NCI-H2227 (cell line): ENCODE results near the gene TMA7.
"Not testable (repeated sequence)": the region's sequence is repeated elsewhere in the genome, so short reads cannot be mapped to it uniquely, and the experiment has no call there.

Experiments used
- DNase-seq: peaks from one replicate; lab custom pipeline; 2025; ENCODE audit not compliant: unreplicated experiment; lab: John Stamatoyannopoulos, UW

The TMA7 gene

DNA sequence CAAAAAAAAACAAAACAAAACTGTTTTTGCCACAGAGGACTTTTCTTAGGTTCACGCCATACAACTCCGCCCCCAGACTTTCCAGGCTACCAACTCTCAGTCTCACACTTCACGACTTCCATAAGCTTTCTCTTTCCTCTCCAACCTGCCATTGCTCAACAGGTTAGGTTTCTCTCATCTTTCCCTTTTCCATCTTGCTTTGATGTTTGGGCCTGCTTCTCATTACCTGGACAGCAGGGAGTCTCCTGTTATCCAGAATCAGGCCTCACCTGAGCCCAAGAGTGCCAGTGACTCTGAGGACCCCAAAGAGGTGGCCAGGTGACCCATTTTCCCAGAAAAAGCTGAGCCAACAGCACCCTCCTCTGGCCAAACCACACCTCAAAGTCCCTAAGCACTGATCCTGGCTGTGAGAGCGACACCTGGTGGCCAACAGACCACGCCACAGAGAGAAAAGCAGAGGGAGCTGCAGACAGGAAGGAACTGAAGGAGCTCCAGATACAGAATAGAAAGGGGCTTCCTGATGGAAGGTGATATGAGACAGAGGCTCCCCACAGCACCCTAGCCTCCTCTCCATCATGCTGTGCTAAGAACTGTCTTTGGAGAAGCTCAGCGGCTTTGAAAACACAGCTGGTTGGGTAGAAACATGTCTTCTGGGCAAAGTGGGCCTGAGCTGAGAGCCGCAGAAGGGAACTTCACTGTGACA, 4.1 kb upstream of the TMA7 start:
- DNase-seq = peak; percentile 77

DNA sequence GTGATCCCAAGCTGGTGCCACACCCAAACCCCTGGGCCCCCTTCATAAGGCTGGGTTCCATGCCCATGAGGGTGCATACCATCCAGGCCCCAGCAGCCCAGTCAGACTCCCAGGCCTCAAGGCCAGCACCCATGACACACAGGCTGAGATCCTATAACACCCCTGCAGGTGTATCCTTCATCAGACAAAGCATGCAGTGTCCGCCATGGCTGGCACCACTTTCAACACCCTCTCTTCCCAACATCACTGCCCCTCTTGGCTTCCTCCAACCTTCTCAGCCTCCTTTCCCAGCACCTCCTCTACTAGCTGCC, 3.6 kb upstream of the TMA7 start:
- no peak for DNase-seq

DNA sequence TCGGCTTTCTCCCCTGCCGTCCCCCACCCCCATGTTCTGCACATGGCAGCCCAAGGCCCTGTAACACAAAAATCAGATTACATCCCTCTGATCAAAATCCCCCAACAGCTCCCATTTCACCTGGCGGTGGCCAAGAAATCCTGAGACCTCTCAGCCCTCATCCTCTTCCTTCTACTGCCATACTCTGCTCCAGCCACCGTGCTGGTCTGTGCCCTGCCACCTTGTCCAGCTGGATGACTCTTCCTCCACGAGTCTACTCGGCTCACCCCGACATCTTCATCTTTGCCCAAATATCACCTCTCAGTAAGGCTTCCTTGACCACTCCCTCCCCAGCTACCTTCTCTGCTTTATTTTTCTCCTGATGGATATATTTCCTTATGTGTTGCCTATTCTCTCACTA, 3.2 kb upstream of the TMA7 start:
- DNase-seq = no peak

DNA sequence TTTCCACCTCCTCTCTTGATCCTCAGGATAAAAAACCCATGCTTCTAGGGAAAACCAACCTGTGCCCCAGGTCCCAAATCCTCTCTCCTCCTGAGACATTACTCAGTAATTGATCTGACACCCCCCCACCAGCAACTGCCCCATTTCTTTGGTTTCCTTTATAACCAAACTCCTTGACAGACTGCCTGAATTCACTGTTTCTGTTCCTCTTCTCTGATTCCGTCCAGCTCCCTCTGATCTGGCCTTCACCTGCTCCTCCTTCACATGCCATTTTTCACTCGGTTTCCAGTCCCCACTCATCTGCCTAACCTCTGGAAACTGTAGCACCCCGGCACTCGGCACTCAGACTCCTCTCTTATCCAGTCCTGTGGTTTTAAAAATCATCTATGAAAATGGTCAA, 2.2 kb upstream of the TMA7 start:
- DNase-seq = no peak

DNA sequence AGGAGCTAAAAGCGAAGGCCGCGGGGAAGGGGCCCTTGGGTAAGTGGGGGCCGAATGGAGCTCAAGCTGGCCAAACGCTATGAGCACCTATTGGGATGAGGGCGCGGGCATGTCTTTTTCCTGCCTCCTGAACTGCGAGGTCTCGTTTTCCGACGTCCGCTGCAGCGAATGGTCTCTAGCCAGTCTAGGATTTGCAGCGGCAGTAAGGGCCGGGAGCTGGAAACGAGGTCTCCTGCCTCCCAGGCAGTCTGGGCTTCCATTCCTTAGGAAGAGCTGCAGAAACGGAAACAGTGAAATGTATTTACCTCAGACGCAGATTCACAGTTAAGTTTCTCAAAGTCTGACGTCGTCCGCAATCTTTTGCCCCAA, 517 bp downstream of the TMA7 start:
- DNase-seq = peak; percentile 16

GRCh38 chr3:48441940-48442339, 1.9 kb downstream of the TMA7 start:
- DNase-seq = no peak

DNA sequence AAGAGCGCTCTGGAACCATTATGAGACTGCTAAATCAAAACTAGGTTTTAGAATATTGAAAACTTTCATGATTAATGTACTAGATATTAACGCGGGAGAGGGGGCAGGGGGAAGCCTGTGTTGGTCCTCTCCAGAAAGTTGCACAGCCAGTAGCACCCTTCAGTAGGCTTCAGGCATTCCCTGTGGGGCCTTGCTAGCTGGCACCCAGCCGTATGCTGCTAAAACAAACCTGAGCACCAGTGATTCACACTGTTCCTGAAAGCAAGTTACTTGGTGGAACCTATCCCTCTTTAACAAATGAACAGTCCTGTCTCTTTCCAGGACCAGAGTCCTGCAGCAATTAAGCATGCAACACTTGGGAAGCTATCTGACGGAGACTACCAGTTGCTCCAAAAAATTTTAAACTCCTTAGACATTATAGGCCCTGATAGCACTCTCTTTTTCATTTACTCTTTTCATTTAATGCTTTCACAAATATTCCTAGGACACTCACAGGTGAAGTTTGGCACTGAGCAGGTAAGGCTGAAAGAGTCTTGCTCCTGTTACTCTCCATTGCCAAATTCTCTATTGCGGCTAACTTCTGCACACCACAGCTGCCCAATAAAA, 5.3 kb downstream of the TMA7 start:
- no peak for DNase-seq

DNA sequence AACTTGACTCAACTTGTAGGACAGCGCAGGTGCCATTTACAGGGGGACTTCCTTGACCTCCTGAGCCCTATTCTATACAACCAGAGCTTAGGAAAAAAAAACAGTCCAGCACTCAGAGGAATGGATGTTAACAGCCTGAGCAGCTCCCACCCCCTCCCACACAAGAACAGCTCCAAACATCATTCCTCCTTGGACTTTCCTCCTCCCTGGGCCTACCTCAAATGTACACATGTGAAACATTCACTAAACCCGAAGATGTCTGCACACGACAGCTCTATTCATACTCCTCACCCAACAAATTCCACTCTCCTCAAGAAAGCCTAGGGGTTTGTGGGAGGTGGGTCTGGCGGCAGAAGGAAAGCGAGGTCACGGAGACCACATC, 6.0 kb downstream of the TMA7 start:
- DNase-seq = no peak

DNA sequence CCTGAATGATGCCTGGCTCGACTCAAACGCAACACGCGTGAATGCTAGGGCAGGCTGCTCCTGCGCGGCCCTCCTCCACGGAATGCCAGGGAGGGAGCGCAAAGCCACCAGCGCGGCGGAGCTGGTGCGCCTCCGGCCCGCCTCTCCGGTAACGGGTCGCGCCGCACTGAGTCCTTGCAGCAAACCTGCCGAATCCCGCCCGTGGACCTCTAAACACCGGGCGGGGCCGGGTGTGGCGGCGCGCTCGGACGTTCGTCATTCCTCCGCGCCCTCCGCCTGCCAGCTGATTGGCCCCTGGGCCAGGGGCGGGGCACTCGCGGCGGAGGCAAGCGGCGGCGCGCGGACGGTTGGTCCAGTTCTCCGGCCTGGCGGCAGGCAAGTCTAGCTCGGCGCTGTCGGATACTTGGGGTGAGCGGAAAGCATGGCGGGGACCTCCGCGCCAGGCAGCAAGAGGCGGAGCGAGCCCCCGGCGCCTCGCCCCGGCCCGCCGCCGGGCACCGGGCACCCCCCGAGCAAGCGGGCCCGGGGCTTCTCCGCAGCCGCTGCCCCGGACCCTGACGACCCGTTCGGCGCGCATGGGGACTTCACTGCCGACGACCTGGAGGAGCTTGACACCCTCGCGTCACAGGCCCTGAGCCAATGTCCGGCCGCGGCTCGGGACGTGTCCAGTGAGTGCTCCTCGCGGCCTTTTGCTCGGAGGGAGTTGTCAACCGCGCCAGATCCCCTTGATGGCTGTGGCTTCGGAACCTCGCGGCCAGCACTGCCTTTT, 6.6 kb downstream of the TMA7 start, which contains the start of gene ATRIP:
Gene ATRIP (plus strand): TSS at position 313 of the 769 bp plus-strand sequence. CDS start 109 bp downstream, at position 422.
- peak; percentile 92 for DNase-seq

DNA sequence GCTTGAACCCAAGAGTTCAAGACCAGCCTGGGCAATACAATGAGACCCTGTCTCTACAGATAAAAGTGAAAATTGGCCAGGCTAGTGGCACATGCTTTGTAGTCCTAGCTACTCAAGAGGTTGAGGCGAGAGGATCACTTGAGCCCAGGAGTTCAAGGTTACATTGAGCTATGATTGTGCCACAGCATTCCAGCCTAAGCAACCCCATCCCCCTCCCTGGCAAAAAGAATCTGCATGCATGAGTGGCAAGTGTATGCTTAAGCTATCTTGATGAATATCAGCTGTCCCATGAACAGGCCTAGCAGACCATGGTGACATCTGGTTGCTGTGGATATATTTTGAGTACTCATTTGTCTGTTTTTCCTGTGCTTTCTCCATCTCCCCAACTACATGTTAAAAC, 11.2 kb downstream of the TMA7 start:
- no peak for DNase-seq

DNA sequence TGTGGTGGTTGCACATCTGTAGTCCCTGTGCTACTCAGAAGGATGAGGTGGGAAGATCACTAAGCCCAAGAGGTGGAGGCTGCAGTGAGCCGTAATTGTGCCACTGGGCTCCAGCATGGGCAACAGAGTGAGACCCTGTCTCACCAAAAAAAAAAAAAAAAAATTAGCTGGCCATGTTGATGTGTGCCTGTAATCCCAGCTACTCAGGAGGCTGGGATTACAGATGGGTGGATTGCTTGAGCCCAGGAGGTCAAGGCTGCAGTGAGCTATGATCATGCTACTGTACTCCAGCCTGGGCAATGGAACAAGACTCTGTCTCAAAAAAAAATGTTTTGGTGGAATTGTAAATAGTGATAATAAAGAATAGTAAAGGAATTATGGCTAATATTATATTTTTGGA, 16.4 kb downstream of the TMA7 start:
- peak; percentile 15 for DNase-seq

DNA sequence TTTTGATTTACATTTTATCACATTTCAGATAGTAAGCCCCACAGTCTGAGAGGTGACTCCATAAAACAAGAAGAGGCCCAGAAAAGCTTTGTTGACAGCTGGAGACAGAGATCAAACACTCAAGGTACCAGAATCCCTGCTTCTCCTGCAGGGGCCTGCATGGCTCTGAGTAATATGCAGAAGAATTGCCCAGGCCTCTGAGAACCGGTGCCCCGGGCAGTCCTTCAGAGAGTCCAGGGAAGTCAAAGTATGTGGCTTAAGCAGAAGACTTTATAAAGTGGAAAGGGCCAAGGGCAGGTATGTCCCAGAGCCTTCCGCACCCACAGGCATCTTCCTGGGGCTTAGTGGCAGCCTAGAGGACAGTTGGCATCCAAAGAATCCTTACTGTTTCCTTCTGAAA, 19.3 kb downstream of the TMA7 start:
- DNase-seq = no peak

DNA sequence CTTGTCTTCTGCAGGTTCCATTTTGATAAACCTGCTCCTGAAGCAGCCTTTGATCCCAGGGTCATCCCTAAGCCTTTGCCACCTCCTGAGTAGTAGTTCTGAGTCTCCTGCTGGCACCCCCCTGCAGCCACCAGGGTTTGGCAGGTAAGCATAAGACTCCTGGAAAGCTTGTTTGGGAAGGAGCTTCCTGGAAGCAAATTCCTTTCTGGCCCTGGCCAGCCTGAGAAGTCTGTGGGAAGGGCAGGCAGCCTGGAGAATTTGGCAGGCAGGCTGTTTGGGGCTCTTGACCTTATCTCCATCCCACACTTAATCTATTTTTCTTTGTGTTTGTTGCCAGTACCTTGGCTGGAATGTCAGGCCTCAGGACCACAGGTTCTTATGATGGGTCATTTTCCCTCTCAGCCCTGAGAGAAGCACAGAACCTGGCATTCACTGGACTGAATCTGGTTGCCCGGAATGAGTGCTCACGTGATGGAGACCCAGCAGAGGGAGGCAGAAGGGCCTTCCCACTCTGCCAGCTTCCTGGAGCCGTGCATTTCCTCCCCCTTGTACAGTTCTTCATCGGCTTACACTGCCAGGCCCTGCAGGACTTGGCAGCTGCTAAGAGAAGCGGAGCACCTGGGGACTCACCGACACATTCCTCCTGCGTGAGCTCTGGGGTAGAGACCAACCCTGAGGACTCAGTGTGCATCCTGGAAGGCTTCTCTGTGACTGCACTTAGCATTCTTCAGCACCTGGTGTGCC, 19.9 kb downstream of the TMA7 start:
- no peak for DNase-seq

DNA sequence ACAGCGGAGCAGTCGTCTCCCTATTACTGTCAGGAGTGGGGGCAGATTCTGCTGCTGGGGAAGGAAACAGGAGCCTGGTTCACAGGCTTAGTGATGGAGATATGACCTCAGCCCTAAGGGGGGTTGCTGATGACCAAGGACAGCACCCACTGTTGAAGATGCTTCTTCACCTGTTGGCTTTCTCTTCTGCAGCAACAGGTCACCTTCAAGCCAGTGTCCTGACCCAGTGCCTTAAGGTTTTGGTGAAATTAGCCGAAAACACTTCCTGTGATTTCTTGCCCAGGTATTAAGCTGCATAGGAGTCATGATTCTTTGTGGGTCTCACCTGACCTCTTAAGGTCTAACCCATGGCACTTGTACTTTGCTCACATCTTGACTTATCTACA, 20.5 kb downstream of the TMA7 start:
- no peak for DNase-seq

GRCh38 chr3:48461767-48462166, 21.7 kb downstream of the TMA7 start:
- not testable (repeated sequence) for DNase-seq

DNA sequence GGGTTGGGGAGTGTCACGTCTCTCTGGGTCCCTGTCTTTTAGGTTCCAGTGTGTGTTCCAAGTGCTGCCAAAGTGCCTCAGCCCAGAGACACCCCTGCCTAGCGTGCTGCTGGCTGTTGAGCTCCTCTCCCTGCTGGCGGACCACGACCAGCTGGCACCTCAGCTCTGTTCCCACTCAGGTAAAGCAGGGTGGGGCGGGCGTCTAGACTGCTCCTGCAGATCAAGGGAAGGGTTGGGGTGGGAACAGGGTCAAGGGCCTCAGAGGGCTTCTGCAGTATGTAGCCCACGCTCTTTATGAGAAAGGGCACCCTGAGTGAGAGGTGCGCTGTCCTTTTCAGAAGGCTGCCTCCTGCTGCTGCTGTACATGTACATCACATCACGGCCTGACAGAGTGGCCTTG, 23.6 kb downstream of the TMA7 start:
- no peak for DNase-seq

DNA sequence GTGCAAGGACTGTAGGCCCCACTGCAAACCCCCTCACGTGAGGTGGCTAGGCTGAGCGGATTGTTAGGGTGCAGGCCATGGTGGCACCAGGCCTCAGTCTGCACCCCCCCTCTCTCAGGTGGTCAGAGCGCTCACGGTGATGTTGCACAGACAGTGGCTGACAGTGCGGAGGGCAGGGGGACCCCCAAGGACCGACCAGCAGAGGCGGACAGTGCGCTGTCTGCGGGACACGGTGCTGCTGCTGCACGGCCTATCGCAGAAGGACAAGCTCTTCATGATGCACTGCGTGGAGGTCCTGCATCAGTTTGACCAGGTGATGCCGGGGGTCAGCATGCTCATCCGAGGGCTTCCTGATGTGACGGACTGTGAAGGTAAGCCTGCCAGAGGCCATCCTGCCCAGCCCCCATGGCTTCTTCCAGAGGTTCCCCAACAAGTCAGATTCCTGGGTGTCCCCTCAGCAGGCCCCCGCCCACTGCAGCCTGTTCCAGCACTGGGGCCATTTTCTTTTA, 24.7 kb downstream of the TMA7 start:
- DNase-seq = no peak

DNA sequence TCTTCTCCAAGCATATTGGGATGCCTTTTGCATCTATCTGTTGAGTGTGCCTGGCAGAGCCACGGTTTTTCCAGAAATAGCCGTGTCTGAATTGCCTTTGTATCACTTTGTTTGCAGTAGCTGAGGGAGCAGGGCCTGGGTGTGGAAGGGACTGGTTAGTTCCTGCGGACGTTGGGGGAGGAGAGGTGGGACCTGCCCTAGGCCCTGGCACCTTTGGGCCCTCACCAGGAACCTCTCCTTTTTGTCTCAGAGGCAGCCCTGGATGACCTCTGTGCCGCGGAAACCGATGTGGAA, 25.1 kb downstream of the TMA7 start:
- no peak for DNase-seq

DNA sequence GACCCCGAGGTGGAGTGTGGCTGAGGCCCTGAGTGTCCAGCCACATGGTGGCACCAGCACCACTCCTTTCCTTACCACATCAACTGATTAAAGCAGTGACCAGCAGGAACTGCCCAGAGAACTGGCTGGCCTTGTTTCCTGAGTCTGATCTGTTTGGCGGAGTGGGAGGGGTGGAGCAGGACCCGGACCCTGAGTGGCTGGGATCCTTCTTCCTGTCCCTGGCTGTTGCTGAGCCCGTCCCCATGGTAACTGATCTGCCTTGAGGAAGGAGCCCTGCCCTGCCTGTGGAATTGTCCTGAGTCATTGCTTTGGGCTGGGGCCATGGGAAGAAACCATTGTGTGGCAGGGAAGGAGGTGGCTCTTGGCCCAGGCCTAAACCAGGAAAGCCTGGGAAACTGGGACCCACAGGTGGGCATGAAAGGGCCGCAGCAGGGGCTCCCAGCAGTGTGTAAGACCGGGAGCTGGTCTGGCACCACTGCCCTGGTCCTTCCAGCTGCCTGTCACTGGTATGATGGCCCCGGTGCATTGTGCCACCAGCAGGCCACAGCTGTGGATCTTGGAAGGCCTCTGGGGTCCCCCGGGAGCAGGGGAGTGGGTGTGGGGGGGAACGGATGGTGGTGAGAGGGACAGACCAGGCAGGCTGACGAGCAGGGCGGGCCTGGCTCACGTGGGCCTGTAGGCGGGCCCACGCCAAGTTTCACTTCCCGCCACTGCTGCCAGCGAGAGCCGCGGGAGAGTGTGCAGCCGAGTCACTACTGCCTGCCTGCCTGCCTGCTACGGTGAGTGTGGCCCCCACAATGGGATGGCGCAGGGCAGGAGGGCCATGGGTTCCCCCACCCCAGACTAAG, 25.7 kb downstream of the TMA7 start:
- peak; percentile 90 for DNase-seq

DNA sequence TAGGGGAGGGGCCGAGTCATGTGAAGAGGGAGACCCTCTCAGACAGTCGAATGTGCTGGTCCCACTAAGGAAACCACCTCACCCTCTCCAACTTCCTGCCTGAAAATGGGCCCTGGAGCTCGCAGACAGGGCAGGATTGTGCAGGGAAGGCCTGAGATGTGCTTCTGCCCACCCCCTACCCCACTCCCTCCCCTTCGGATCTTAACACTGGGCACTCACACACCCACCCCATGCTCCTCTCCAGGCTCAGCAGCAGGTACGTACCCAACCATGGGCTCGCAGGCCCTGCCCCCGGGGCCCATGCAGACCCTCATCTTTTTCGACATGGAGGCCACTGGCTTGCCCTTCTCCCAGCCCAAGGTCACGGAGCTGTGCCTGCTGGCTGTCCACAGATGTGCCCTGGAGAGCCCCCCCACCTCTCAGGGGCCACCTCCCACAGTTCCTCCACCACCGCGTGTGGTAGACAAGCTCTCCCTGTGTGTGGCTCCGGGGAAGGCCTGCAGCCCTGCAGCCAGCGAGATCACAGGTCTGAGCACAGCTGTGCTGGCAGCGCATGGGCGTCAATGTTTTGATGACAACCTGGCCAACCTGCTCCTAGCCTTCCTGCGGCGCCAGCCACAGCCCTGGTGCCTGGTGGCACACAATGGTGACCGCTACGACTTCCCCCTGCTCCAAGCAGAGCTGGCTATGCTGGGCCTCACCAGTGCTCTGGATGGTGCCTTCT, 26.5 kb downstream of the TMA7 start:
- peak; percentile 32 for DNase-seq
